Suppressor macrophage (primary cell): Measurements from ENCODE around the gene KRT3.

Experiments
- DNase-seq, 4 experiments: peaks; one replicate each; pipeline ENCODE4 v3.0.0-alpha.2; 2020 to 2022

KRT3 gene

GRCh38 chr12:52827499-52828090 lies 31.7 kb upstream of the KRT3 start:
- no peak for DNase-seq

- DNase-seq = no peak
Observed at GRCh38 chr12:52826611-52827498, 30.9 kb upstream of the KRT3 start.

- DNase-seq = no peak
Observed at GRCh38 chr12:52825961-52826360, 30.0 kb upstream of the KRT3 start.

- DNase-seq = no peak
Observed at GRCh38 chr12:52824741-52825410, 29.0 kb upstream of the KRT3 start.

GRCh38 chr12:52823761-52824450 lies 28.0 kb upstream of the KRT3 start:
- no peak for DNase-seq

GRCh38 chr12:52822771-52823510 lies 27.0 kb upstream of the KRT3 start:
- DNase-seq = no peak

GRCh38 chr12:52821826-52822660 lies 26.1 kb upstream of the KRT3 start:
- no peak for DNase-seq

- DNase-seq = no peak
Observed at GRCh38 chr12:52821071-52821730, 25.3 kb upstream of the KRT3 start.

GRCh38 chr12:52820521-52820920 lies 24.6 kb upstream of the KRT3 start:
- no peak for DNase-seq

- no peak for DNase-seq
Observed at GRCh38 chr12:52819731-52820510, 24.0 kb upstream of the KRT3 start.

GRCh38 chr12:52818887-52819420 lies 23.0 kb upstream of the KRT3 start:
- DNase-seq = no peak

GRCh38 chr12:52818388-52818787 lies 22.5 kb upstream of the KRT3 start:
- DNase-seq = no peak

GRCh38 chr12:52817699-52818238 lies 21.9 kb upstream of the KRT3 start:
- no peak for DNase-seq

GRCh38 chr12:52817003-52817698 lies 21.2 kb upstream of the KRT3 start:
- DNase-seq = no peak

GRCh38 chr12:52815676-52816588 lies 20.0 kb upstream of the KRT3 start:
- no peak for DNase-seq

GRCh38 chr12:52815161-52815560 lies 19.2 kb upstream of the KRT3 start:
- no peak for DNase-seq

- no peak for DNase-seq
Observed at GRCh38 chr12:52814710-52815155, 18.8 kb upstream of the KRT3 start.
